B cell (primary cell): Measurements from ENCODE around the gene YIF1A.

ENCODE experiments used
- CTCF ChIP-seq: fragments of 200-600 bp; IDR thresholded peaks from one replicate; pipeline ENCODE4 v1.8.0; 2022; ENCODE audit warnings: antibody characterized with exemption, mild to moderate bottlenecking
- EZH2 ChIP-seq: IDR thresholded peaks from 2 replicates; pipeline ENCODE4 v1.6.1; 2012; ENCODE audit warnings: borderline replicate concordance, low read depth, mild to moderate bottlenecking, moderate library complexity, low read length; ENCODE audit not compliant: insufficient read depth, poor library complexity, severe bottlenecking

GRCh38 chr11:66312549-66313320, 23.8 kb upstream of the YIF1A start:
- TF ChIP-seq CTCF, result no peak
- TF ChIP-seq EZH2, result no peak
